Ishikawa (cell line): Measurements from ENCODE around the gene SREBF1.

Experiments
- CEBPB ChIP-seq: IDR thresholded peaks from 2 replicates; pipeline ENCODE4 v1.6.1; 2012
- CREB1 ChIP-seq: IDR thresholded peaks from 2 replicates; pipeline ENCODE4 v1.6.1; 2012; ENCODE audit warnings: low read depth
- EGR1 ChIP-seq: IDR thresholded peaks from 2 replicates; pipeline ENCODE4 v1.6.1; 2012
- EP300 ChIP-seq: IDR thresholded peaks from 2 replicates; pipeline ENCODE4 v1.6.1; 2012; ENCODE audit warnings: borderline replicate concordance
- FOXM1 ChIP-seq: IDR thresholded peaks from 2 replicates; pipeline ENCODE4 v1.6.1; 2012; ENCODE audit warnings: low read depth, borderline replicate concordance
- NFIC ChIP-seq: IDR thresholded peaks from 2 replicates; pipeline ENCODE4 v1.6.1; 2012
- RAD21 ChIP-seq: IDR thresholded peaks from 2 replicates; pipeline ENCODE4 v1.6.1; 2012; ENCODE audit warnings: low read depth
- TAF1 ChIP-seq: IDR thresholded peaks from 2 replicates; pipeline ENCODE4 v1.6.1; 2012; ENCODE audit warnings: low read depth, mild to moderate bottlenecking
- TCF12 ChIP-seq: IDR thresholded peaks from 2 replicates; pipeline ENCODE4 v1.6.1; 2012; ENCODE audit warnings: low read depth
- TEAD4 ChIP-seq: IDR thresholded peaks from 2 replicates; pipeline ENCODE4 v1.6.1; 2012
- YY1 ChIP-seq: IDR thresholded peaks from 2 replicates; pipeline ENCODE4 v1.6.1; 2012; ENCODE audit warnings: low read depth
- ZBTB7A ChIP-seq: IDR thresholded peaks from 2 replicates; pipeline ENCODE4 v1.6.1; 2012; ENCODE audit warnings: low read depth
- TF ChIP-seq, protein P1 (sequence below): IDR thresholded peaks from 2 replicates; pipeline ENCODE4 v1.6.1; 2012
- TF ChIP-seq, protein P2 (sequence below): IDR thresholded peaks from 2 replicates; pipeline ENCODE4 v1.6.1; 2012; ENCODE audit warnings: low read depth, mild to moderate bottlenecking
- TF ChIP-seq, protein P3 (sequence below): IDR thresholded peaks from 2 replicates; pipeline ENCODE4 v1.6.1; 2012

SREBF1 gene

DNA sequence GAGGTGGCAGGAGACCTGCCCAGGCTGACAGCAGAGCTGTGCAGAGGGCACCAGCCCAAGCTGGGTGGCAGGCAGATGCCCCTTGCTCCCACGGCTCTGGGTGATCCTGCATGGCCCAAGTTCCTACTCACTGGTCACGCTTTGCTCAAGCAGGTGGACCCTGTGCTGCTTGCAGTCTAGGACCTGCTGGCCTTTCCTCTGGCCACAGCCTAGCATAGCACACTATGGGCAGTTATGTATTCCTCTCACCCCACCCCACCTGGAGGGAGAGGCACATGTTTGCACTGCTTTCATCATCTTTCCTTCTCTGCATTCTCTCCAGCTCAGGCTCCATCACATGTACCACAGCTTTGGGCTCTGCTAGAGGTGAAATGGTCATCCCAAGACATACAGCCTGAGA lies 19.6 kb upstream of the SREBF1 start:
- TF ChIP-seq TCF12 (no peak), NFIC (no peak), YY1 (no peak)
- TF ChIP-seq, protein P1, sequence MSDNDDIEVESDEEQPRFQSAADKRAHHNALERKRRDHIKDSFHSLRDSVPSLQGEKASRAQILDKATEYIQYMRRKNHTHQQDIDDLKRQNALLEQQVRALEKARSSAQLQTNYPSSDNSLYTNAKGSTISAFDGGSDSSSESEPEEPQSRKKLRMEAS: no peak

DNA sequence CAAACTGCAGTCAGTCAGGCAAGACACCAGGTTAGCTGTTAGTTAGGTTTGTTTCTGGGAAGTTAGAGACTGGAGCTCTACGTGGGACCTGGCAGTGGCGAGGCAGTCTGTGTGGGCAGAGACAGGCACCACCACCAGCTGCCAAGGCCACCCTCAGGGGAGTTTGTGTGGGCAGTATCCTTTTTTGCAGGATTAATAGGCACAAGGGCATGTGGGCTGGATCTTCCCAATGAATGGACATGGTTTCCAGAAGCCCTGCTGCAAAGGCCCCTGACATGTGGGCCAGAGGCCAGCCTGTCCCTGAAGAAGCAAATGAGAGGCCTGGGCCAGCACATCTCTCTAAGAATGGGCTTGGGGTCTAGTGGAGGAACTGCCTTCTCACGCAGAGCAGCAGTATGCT lies 19.2 kb upstream of the SREBF1 start:
- TF ChIP-seq YY1 (no peak), NFIC (no peak), EP300 (no peak), CEBPB (no peak)

DNA sequence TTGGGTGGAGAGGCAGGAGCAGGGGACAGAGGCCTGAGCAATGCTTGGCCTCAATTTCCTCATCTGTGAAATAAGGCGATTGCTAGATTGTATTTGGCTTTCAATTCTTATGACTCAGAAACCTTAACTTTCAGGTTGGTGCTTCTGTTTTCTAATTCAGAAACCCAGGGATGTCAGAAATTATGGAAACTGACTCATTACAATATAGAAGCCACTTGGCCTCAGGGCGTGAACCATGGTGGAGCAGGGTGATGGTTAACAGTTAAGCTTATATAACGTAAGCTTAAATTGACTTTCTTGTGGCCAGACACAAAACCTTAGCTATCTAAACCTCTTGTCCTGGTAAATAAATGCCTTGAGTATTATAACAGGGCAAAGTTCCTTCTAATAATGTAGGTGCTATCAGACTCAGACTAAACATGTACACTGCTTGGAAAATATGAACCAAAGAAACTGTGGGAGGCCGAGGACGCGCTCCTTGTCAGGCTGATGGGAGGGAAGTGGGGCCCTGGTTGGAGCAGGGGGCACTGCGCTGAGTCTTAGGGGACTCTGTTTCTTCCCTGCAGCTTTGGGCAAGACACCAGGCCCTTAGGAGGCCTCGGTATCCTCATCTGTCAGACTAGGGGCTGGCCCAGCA lies 17.1 kb upstream of the SREBF1 start:
- TF ChIP-seq EGR1 (no peak), FOXM1 (no peak), TEAD4 (no peak), EP300 (no peak), ZBTB7A (no peak), TAF1 (no peak), RAD21 (no peak)
- TF ChIP-seq, protein P2, sequence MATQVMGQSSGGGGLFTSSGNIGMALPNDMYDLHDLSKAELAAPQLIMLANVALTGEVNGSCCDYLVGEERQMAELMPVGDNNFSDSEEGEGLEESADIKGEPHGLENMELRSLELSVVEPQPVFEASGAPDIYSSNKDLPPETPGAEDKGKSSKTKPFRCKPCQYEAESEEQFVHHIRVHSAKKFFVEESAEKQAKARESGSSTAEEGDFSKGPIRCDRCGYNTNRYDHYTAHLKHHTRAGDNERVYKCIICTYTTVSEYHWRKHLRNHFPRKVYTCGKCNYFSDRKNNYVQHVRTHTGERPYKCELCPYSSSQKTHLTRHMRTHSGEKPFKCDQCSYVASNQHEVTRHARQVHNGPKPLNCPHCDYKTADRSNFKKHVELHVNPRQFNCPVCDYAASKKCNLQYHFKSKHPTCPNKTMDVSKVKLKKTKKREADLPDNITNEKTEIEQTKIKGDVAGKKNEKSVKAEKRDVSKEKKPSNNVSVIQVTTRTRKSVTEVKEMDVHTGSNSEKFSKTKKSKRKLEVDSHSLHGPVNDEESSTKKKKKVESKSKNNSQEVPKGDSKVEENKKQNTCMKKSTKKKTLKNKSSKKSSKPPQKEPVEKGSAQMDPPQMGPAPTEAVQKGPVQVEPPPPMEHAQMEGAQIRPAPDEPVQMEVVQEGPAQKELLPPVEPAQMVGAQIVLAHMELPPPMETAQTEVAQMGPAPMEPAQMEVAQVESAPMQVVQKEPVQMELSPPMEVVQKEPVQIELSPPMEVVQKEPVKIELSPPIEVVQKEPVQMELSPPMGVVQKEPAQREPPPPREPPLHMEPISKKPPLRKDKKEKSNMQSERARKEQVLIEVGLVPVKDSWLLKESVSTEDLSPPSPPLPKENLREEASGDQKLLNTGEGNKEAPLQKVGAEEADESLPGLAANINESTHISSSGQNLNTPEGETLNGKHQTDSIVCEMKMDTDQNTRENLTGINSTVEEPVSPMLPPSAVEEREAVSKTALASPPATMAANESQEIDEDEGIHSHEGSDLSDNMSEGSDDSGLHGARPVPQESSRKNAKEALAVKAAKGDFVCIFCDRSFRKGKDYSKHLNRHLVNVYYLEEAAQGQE: no peak
- TF ChIP-seq, protein P3, sequence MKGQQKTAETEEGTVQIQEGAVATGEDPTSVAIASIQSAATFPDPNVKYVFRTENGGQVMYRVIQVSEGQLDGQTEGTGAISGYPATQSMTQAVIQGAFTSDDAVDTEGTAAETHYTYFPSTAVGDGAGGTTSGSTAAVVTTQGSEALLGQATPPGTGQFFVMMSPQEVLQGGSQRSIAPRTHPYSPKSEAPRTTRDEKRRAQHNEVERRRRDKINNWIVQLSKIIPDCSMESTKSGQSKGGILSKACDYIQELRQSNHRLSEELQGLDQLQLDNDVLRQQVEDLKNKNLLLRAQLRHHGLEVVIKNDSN: no peak
- TF ChIP-seq, protein P1: no peak

DNA sequence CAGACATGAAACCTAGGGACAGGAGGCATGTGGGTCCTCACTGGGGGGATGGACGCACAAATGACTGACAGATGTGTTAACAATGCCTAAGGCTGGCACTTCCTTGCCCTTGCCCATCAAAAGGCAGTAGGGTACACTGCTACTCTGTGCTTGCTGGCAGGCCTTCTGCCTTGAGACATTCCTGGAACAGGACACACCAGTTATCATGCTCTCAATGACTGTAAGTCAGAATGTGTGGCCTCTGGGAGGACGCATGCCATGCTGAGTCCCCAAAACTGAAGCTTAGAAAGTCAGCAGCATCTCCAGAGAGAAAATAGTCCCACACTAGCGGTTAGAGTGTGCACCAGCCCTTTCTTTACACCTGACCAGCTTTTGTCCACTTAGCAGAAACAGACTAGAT lies 16.1 kb upstream of the SREBF1 start:
- TF ChIP-seq, protein P2: no peak
- TF ChIP-seq, protein P1: no peak
- no peak for TF ChIP-seq ZBTB7A
- TF ChIP-seq EP300: no peak
- no peak for TF ChIP-seq EGR1
- no peak for TF ChIP-seq TEAD4
- TF ChIP-seq RAD21: no peak
- no peak for TF ChIP-seq FOXM1
- no peak for TF ChIP-seq TAF1
- TF ChIP-seq, protein P3: no peak
- no peak for TF ChIP-seq CREB1
- TF ChIP-seq TCF12: no peak
- no peak for TF ChIP-seq NFIC
- no peak for TF ChIP-seq YY1
- no peak for TF ChIP-seq CEBPB

DNA sequence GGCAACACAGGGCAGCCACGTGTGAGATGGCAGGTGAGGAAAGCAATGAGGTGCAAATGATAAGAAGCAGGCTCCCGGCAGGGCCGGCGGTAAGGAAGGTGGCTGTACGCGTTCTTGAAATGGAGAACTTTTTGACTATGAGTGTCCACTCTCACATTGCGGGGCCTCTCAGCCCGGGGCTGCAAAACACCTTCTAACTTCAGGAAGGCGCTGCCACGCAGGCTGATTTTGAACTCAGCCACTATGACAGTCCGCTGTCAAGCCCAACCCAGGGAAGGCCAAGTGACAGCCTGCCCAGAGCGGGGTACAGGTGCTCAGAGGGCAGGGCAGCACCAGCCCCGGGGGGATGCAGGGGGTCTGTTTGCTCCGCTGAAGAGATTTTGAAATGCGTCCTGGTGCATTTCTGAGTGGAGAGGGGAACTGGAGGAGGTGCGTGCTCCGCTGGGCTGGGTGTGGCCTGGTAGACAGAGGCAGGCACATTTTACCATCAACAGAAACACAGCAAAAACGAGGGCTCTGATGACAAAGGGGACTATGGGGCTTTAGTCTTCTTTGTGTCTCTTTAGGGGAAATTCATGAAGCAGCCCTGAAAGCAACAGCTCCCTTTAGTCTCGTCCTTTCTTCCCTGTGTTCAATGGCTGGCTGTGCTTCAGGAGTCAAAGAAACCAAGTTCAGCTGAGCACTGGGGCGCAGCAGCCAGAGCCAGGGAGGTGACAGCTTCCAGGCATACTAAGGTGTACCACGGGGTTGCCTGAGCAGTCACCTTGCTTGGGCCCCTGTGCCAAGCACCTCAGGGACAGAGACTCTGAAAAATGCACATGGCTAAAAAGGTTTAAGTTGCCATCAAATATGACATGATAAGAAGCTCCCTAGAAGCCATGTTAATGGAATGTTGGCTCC lies 14.6 kb upstream of the SREBF1 start:
- TF ChIP-seq CREB1 (no peak), ZBTB7A (no peak), TEAD4 (no peak), TAF1 (no peak), TCF12 (no peak), YY1 (no peak), EGR1 (no peak), FOXM1 (no peak), RAD21 (no peak), CEBPB (no peak), EP300 (no peak), NFIC (no peak)
- TF ChIP-seq, protein P1: no peak
- TF ChIP-seq, protein P2: no peak
- TF ChIP-seq, protein P3: no peak
